PC-9 (cell line): ENCODE measurements around the gene GH1.

ENCODE experiments used
- EZH2 ChIP-seq: fragments of 200-600 bp; sonication (generic); IDR thresholded peaks from 2 replicates; pipeline ENCODE4 v1.8.0; 2017; ENCODE audit warnings: antibody characterized with exemption, low read depth
- TF ChIP-seq, protein P1 (sequence below): fragments of 200-600 bp; sonication (generic); conservative IDR thresholded peaks from 2 replicates; pipeline ENCODE4 v1.6.1; 2017; ENCODE audit warnings: mixed run types, antibody characterized with exemption, mild to moderate bottlenecking, moderate library complexity

DNA sequence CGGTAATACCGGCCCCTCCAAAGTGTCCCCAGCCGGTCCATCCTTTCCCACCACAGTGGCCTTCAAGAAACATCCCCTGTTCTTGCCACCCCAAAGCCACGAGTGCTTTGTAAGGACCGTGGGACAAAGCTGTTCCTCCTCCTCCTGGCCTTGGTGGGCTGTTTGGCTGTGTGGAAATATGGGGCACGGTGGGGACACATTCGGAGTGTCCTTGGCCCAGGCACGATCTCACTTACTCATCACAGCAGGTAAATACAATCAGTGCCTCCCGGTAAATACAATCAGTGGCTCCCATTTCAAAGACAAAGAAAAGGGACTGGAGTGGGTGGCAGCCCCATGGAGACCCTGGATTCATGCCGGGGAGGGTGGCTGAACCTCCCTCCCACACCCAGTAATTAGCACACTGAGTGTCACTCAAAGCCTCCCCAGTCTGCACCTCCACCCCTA lies 43.7 kb upstream of the GH1 start:
- TF ChIP-seq, protein P1, sequence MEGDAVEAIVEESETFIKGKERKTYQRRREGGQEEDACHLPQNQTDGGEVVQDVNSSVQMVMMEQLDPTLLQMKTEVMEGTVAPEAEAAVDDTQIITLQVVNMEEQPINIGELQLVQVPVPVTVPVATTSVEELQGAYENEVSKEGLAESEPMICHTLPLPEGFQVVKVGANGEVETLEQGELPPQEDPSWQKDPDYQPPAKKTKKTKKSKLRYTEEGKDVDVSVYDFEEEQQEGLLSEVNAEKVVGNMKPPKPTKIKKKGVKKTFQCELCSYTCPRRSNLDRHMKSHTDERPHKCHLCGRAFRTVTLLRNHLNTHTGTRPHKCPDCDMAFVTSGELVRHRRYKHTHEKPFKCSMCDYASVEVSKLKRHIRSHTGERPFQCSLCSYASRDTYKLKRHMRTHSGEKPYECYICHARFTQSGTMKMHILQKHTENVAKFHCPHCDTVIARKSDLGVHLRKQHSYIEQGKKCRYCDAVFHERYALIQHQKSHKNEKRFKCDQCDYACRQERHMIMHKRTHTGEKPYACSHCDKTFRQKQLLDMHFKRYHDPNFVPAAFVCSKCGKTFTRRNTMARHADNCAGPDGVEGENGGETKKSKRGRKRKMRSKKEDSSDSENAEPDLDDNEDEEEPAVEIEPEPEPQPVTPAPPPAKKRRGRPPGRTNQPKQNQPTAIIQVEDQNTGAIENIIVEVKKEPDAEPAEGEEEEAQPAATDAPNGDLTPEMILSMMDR: no peak
- no peak for TF ChIP-seq EZH2
